H9 (cell line): Measurements from ENCODE around the gene RGS16. TPM values are rescaled to one million over a fixed set of nuclear protein-coding genes. Genes with fewer than 3 reads are reported as not detected.

Experiments
- DNase-seq: peaks from one replicate; pipeline ENCODE4 v3.0.0-alpha.2; 2017
- H2AFZ ChIP-seq: one replicate; pipeline ENCODE4 v1.6.1; 2013; ENCODE audit warnings: mild to moderate bottlenecking, low read length, control low read depth, moderate library complexity
- H2AK5ac ChIP-seq: 2 replicates; pipeline ENCODE4 v1.6.1; 2013; ENCODE audit warnings: low read length, control low read depth, mixed read lengths; ENCODE audit not compliant: insufficient read length
- H2BK120ac ChIP-seq: one replicate; pipeline ENCODE4 v1.6.1; 2013; ENCODE audit warnings: low read depth, mild to moderate bottlenecking, low read length, control low read depth, inconsistent platforms; ENCODE audit not compliant: poor library complexity, severe bottlenecking
- H2BK12ac ChIP-seq: 2 replicates; pipeline ENCODE4 v1.6.1; 2013; ENCODE audit warnings: low read length, control low read depth, mixed read lengths, low read depth; ENCODE audit not compliant: insufficient read length
- H2BK15ac ChIP-seq: 2 replicates; pipeline ENCODE4 v1.6.1; 2013; ENCODE audit warnings: low read depth, low read length, control low read depth
- H2BK20ac ChIP-seq: one replicate; pipeline ENCODE4 v1.6.1; 2013; ENCODE audit warnings: low read depth, mild to moderate bottlenecking, low read length, control low read depth, inconsistent platforms; ENCODE audit not compliant: poor library complexity, severe bottlenecking
- H2BK5ac ChIP-seq: 2 replicates; pipeline ENCODE4 v1.6.1; 2013; ENCODE audit warnings: low read length, control low read depth, mixed read lengths; ENCODE audit not compliant: insufficient read length
- H3K14ac ChIP-seq: 2 replicates; pipeline ENCODE4 v1.6.1; 2013; ENCODE audit warnings: low read length, control low read depth; ENCODE audit not compliant: insufficient read depth
- H3K18ac ChIP-seq: 2 replicates; pipeline ENCODE4 v1.6.1; 2013; ENCODE audit warnings: low read depth, mild to moderate bottlenecking, mixed read lengths, low read length, control low read depth; ENCODE audit not compliant: insufficient read length
- H3K23ac ChIP-seq: 2 replicates; pipeline ENCODE4 v1.6.1; 2013; ENCODE audit warnings: low read length, control low read depth, mixed read lengths, low read depth; ENCODE audit not compliant: insufficient read length
- H3K23me2 ChIP-seq: 2 replicates; pipeline ENCODE4 v1.6.1; 2013; ENCODE audit warnings: low read depth, mild to moderate bottlenecking, mixed read lengths, low read length, control low read depth; ENCODE audit not compliant: insufficient read length, poor library complexity, severe bottlenecking
- H3K27ac ChIP-seq: 2 replicates; pipeline ENCODE4 v1.5.1; 2013; ENCODE audit warnings: low read length, control low read depth, mixed read lengths, low read depth; ENCODE audit not compliant: insufficient read length
- H3K27me3 ChIP-seq: 2 replicates; pipeline ENCODE4 v1.6.1; 2013; ENCODE audit warnings: low read length, control low read depth, inconsistent platforms; ENCODE audit not compliant: insufficient read depth
- H3K4ac ChIP-seq: 2 replicates; pipeline ENCODE4 v1.6.1; 2013; ENCODE audit warnings: low read depth, mild to moderate bottlenecking, control low read depth, inconsistent platforms, low read length, moderate library complexity
- H3K4me1 ChIP-seq: 2 replicates; pipeline ENCODE4 v1.6.1; 2013; ENCODE audit warnings: low read length, control low read depth, inconsistent platforms; ENCODE audit not compliant: insufficient read depth
- H3K4me2 ChIP-seq: 2 replicates; pipeline ENCODE4 v1.6.1; 2013; ENCODE audit warnings: low read length, control low read depth, mixed read lengths; ENCODE audit not compliant: insufficient read length, insufficient read depth
- H3K56ac ChIP-seq: 2 replicates; pipeline ENCODE4 v1.6.1; 2013; ENCODE audit warnings: low read depth, mild to moderate bottlenecking, mixed read lengths, low read length, control low read depth; ENCODE audit not compliant: insufficient read length
- H3K79me1 ChIP-seq: 2 replicates; pipeline ENCODE4 v1.6.1; 2013; ENCODE audit warnings: low read depth, mild to moderate bottlenecking, moderate library complexity, low read length, control low read depth, inconsistent platforms; ENCODE audit not compliant: insufficient read depth, poor library complexity, severe bottlenecking
- H3K79me2 ChIP-seq: 2 replicates; pipeline ENCODE4 v1.6.1; 2013; ENCODE audit warnings: low read length, control low read depth, inconsistent platforms; ENCODE audit not compliant: insufficient read depth
- H3K9ac ChIP-seq: 2 replicates; pipeline ENCODE4 v1.6.1; 2013; ENCODE audit warnings: low read length, control low read depth, mixed read lengths; ENCODE audit not compliant: insufficient read length; ENCODE audit errors: extremely low read depth
- H3K9me3 ChIP-seq: one replicate; pipeline ENCODE4 v1.6.1; 2013; ENCODE audit warnings: low read depth, low read length, inconsistent platforms; ENCODE audit not compliant: control insufficient read depth
- H3T11ph ChIP-seq: one replicate; pipeline ENCODE4 v1.6.1; 2013; ENCODE audit warnings: mild to moderate bottlenecking, low read length, control low read depth, inconsistent platforms
- H4K20me1 ChIP-seq: one replicate; pipeline ENCODE4 v1.6.1; 2013; ENCODE audit not compliant: control insufficient read depth, insufficient read length, insufficient read depth
- H4K5ac ChIP-seq: 2 replicates; pipeline ENCODE4 v1.6.1; 2013; ENCODE audit warnings: low read depth, mild to moderate bottlenecking, mixed read lengths, low read length, control low read depth; ENCODE audit not compliant: insufficient read length
- H4K8ac ChIP-seq: replicated peaks from 2 replicates; pipeline ENCODE4 v1.6.1; 2013; ENCODE audit warnings: low read length, control low read depth, mixed read lengths, low read depth; ENCODE audit not compliant: insufficient read length
- H4K91ac ChIP-seq: 2 replicates; pipeline ENCODE4 v1.6.1; 2013; ENCODE audit warnings: low read depth, mild to moderate bottlenecking, moderate library complexity, mixed read lengths, low read length, control low read depth; ENCODE audit not compliant: insufficient read length
- H3K27ac Mint-ChIP-seq, 3 experiments: 2 replicates in 2 of 3; 3 replicates in 1 of 3; pipeline ENCODE4 v1.8.0; 2020 to 2021; ENCODE audit warnings: mixed read lengths in 3 of 3, mild to moderate bottlenecking in 1 of 3, moderate library complexity in 1 of 3
- H3K27me3 Mint-ChIP-seq: 2 replicates; pipeline ENCODE4 v1.8.0; 2021; ENCODE audit warnings: low read depth, mild to moderate bottlenecking, moderate library complexity, mixed read lengths
- H3K36me3 Mint-ChIP-seq, 3 experiments: 2 replicates in 2 of 3; 3 replicates in 1 of 3; pipeline ENCODE4 v1.8.0; 2020 to 2021; ENCODE audit warnings: low read depth in 3 of 3, mixed read lengths in 3 of 3; ENCODE audit not compliant: insufficient read depth in 1 of 3
- H3K4me1 Mint-ChIP-seq, 2 experiments: 2 replicates each; pipeline ENCODE4 v1.8.0; 2020; ENCODE audit warnings: mixed read lengths in 2 of 2
- H3K4me3 Mint-ChIP-seq, 2 experiments: 2 replicates in 1 of 2; 3 replicates in 1 of 2; pipeline ENCODE4 v1.8.0; 2020 to 2021; ENCODE audit warnings: mild to moderate bottlenecking in 2 of 2, mixed read lengths in 2 of 2, moderate library complexity in 1 of 2
- H3K9me3 Mint-ChIP-seq, 2 experiments: 2 replicates in 1 of 2; 3 replicates in 1 of 2; pipeline ENCODE4 v1.8.0; 2020; ENCODE audit warnings: mild to moderate bottlenecking in 2 of 2, mixed read lengths in 2 of 2, moderate library complexity in 1 of 2
- CTCF ChIP-seq: fragments of 200-600 bp; sonication (generic); conservative IDR thresholded peaks from 3 replicates; pipeline ENCODE4 v1.8.0; 2021; ENCODE audit warnings: antibody characterized with exemption, mild to moderate bottlenecking
- WGBS: extraction: QIAGEN DNeasy Blood & Tissue Kit; methylation state at CpG from one replicate; pipeline ENCODE4 v1.1.7; 2013; ENCODE audit warnings: missing lambda C conversion rate, low lambda C conversion rate, mixed read lengths; ENCODE audit not compliant: insufficient read length; ENCODE audit errors: extremely low coverage; 5-methylcytosine and 5-hydroxymethylcytosine counted together
- total RNA-seq: library from RNA; stranded (reverse); gene quantifications from 2 replicates; pipeline ENCODE4 v1.2.1, GENCODE V29; 2021

RGS16 gene
- total RNA-seq, 1 experiment from 2014 or later, result 6.9 TPM

DNA sequence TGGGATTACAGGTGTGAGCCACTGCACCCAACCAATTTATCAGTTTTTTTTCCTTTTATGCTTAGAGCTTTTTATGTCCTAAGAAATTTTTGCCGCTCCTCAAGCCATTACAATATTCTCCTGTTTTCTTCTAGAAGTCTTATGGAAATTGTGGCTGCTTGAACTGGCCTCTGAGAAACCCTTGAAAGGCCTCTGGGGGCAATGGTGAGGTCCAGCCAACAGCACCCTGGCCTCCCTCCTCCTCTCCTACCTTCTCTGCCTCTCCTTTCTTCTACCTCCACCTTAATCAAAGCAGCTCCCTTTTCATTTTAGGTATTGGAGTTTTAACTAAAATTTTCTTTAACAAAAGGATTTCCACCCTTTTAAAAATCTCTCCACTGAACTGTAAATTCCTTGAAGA, 24.5 kb upstream of the RGS16 start:
- no peak overlapping the region for H3K4ac ChIP-seq
- Mint-ChIP-seq H3K4me1 (peaks cover 39 to 40% of the 10 kb centered on the region in 2 experiments), H3K9me3 (no peaks in the 10 kb centered on the region), H3K27me3 (no peaks in the 10 kb centered on the region; the same call in 1 of the 2 replicates), H3K36me3 (no peaks in the 10 kb centered on the region), H3K27ac (no peak overlapping the region), H3K4me3 (no peak overlapping the region)
- no peak overlapping the region for H3K18ac ChIP-seq
- H3K9me3 ChIP-seq, result no peaks in the 10 kb centered on the region
- no peak overlapping the region for H2BK120ac ChIP-seq
- peak; percentile 35; the same call in 1 of the 3 replicates for TF ChIP-seq CTCF
- DNase-seq, result no peak
- H2AK5ac ChIP-seq, result no peak overlapping the region
- no peak overlapping the region for H3K56ac ChIP-seq
- H2AFZ ChIP-seq, result no peak overlapping the region
- H3K4me1 ChIP-seq, result peaks cover 6% of the 10 kb centered on the region
- H4K91ac ChIP-seq, result no peak overlapping the region
- no peak overlapping the region for H2BK12ac ChIP-seq
- no peaks in the 10 kb centered on the region for H4K20me1 ChIP-seq
- no peak overlapping the region for H3K4me2 ChIP-seq
- no peaks in the 10 kb centered on the region for H3K27me3 ChIP-seq
- H3K23me2 ChIP-seq, result no peaks in the 10 kb centered on the region
- H3K23ac ChIP-seq, result no peak overlapping the region
- no peak overlapping the region for H3T11ph ChIP-seq
- no peak overlapping the region for H4K8ac ChIP-seq
- no CpG with 5 or more reads among the region's 1 CpG for WGBS
- H3K27ac ChIP-seq, result no peak overlapping the region
- no peak overlapping the region for H3K9ac ChIP-seq
- no peak overlapping the region for H3K14ac ChIP-seq
- H2BK5ac ChIP-seq, result no peak overlapping the region
- H2BK15ac ChIP-seq, result no peak overlapping the region
- H3K79me1 ChIP-seq, result no peaks in the 10 kb centered on the region
- H2BK20ac ChIP-seq, result no peak overlapping the region
- no peaks in the 10 kb centered on the region for H3K79me2 ChIP-seq
- no peak overlapping the region for H4K5ac ChIP-seq
